Fibroblast of mammary gland (primary cell): ENCODE measurements around the gene MAPT.
A peak's percentile ranks its signal among the peaks of the same experiment; 100 is the strongest.

Source experiments
- DNase-seq: peaks from one replicate; pipeline ENCODE4 v3.0.0-alpha.2; 2010; ENCODE audit warnings: low read depth
- H3K4me3 ChIP-seq: 2 replicates; pipeline ENCODE4 v1.5.1; 2011; ENCODE audit warnings: low read depth, mild to moderate bottlenecking, low read length, moderate library complexity; ENCODE audit not compliant: control insufficient read depth
- TF ChIP-seq, protein P1 (sequence below): conservative IDR thresholded peaks from 2 replicates; pipeline ENCODE4 v1.5.1; 2011; ENCODE audit warnings: low read depth, low read length, inconsistent platforms; ENCODE audit not compliant: control insufficient read depth, insufficient read depth

Gene MAPT

DNA sequence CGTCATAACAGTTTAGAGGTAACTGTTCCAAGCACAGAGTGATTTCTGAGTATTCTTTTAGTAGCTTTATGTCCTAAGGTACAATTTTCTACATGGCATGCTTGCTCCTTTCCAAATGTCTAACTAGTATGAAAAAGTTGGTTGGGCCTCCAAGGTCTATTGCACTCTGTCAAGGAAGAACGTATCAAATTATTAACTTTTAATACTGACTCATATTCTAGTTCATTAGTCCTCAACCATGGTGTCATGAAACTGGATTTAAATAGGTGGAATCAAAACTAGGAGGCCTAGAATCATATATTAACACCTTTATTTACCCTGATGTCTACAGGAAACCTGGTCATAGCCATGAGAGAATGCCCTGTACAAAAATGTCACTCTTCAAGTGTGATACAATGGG lies 166.1 kb downstream of the MAPT start:
- DNase-seq = no peak
- no peak overlapping the region for H3K4me3 ChIP-seq
- TF ChIP-seq, protein P1, sequence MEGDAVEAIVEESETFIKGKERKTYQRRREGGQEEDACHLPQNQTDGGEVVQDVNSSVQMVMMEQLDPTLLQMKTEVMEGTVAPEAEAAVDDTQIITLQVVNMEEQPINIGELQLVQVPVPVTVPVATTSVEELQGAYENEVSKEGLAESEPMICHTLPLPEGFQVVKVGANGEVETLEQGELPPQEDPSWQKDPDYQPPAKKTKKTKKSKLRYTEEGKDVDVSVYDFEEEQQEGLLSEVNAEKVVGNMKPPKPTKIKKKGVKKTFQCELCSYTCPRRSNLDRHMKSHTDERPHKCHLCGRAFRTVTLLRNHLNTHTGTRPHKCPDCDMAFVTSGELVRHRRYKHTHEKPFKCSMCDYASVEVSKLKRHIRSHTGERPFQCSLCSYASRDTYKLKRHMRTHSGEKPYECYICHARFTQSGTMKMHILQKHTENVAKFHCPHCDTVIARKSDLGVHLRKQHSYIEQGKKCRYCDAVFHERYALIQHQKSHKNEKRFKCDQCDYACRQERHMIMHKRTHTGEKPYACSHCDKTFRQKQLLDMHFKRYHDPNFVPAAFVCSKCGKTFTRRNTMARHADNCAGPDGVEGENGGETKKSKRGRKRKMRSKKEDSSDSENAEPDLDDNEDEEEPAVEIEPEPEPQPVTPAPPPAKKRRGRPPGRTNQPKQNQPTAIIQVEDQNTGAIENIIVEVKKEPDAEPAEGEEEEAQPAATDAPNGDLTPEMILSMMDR = no peak

DNA sequence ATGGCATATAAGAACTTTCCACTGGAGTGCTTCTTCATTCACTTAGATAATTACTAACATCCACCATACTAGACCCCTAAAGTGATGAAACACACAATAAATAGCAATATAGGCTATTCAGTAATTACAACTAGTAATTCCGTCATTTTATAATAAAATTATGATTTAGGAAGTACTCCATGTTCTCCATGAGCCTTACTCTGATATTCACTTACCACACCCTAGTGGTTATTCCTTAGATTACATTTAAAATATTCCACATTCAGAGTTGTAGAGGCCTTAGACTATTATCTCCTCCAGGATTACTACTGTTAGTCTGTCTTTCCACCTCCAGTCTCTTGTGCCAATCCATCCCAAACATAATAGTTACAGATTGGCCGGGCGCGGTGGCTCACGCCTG lies 167.1 kb downstream of the MAPT start:
- no peak overlapping the region for H3K4me3 ChIP-seq
- TF ChIP-seq, protein P1 = peak; percentile 37
- peak; percentile 34 for DNase-seq

DNA sequence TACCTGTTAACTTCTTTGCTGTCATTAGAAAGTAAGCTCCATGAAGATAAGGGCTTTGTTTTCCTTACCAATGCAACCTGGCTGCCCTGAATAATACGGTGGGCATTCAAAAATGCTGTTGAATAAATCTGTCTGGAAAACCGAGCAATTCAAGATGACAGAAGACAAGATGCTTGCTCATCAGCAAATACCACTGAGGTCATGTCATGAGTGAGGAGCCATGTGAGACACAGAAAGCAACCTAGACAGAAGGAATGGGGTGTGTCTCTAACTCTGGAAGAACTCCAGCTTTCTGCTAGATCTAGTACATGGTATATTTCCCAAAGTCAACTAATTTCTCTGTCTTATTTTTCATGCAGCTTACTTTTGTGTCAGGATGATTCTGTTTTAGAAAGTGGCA lies 168.9 kb downstream of the MAPT start:
- TF ChIP-seq, protein P1 = no peak
- DNase-seq = peak; percentile 88
- no peak overlapping the region for H3K4me3 ChIP-seq

DNA sequence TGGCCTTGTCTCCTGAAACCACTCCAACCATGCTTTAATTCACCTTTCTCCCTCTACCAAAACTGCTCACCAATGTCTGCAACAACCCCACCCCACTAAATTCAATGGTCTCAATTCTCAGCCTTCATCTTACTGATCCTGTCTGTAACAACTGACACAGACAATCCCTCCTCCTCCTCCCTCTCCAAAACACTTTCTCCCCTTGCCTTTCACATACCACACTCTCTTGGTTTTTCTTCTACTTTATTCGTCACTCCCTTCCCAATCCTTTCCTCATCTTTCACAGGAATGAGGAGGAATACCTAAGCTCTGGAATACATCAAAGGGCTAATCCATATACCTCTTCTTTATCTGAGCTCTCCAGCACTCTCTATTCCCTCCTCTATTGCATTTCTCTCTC lies 170.1 kb downstream of the MAPT start:
- DNase-seq = no peak
- no peak overlapping the region for H3K4me3 ChIP-seq
- TF ChIP-seq, protein P1 = no peak

DNA sequence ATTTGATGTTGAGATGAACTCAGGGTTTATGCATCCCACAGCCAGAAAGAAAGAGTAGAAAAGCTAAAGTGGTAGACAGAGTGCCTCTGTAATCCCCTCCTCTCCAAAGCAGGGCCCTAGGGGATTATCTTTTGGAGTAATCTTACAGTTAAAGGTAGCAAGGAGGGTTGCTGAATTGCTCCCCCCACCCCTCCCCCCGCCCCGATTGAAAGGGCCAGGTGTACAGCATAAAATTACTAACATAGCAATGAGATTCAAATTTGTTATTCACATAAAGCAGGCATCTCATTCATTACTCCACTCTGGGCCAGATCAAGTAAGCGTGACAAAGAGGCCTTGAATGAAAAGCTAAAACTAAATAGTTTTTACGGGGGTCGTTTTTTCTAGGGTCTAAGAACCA lies 177.4 kb downstream of the MAPT start:
- no peak overlapping the region for H3K4me3 ChIP-seq
- TF ChIP-seq, protein P1 = no peak
- no peak for DNase-seq

DNA sequence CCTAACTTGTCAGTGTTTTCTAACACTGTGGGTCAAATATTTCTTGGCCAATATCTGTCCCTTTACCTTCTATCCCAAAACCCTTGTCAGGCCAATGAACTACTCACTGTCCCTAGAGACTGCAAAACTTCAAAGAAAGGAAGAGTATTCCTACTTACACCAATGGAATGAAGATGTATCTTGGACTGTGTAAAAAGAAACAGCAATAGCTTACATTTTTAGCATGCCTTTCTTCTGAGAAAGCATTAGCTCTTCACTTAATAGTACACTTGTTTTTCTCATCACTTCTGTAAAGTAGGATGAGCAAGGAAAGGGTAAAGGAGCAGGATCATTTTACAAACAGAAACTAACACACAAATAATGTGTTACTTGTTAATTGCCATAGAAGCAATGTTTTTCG lies 178.6 kb downstream of the MAPT start:
- no peak overlapping the region for H3K4me3 ChIP-seq
- TF ChIP-seq, protein P1 = no peak
- peak; percentile 75 for DNase-seq

DNA sequence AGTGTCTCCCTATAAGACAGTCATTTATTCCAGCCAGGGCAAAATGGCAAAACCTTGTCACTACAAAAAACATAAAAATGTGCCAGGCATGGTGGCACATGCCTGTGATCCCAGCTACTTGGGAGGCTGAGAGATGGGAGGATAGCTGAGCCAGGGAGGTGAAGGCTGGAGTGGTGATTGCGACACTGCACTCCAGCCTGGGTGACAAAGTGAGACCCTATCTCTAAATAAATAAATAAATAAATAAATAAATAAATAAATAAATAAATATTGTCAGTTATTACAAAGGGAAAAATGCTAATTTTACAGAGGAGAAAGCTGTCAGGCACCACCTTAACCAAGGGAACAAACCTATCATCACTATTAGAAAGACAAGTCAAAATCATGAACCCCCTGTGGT lies 180.2 kb downstream of the MAPT start:
- DNase-seq = no peak
- TF ChIP-seq, protein P1 = no peak
- no peak overlapping the region for H3K4me3 ChIP-seq
